Astrocyte of the spinal cord (primary cell): Measurements from ENCODE around the gene SCN8A.

Source experiments
- DNase-seq: peaks from one replicate; pipeline ENCODE4 v3.0.0; 2011; ENCODE audit warnings: low read depth, low spot score
- H3K4me3 ChIP-seq: 2 replicates; pipeline ENCODE4 v1.5.1; 2011; ENCODE audit warnings: low read depth, mild to moderate bottlenecking, low read length, moderate library complexity
- in situ Hi-C: cut with HindIII; loops from 2 replicates; pipeline ENCODE4 v1.10.0; 2017; ENCODE audit warnings: low sequenced_read_pairs
- TF ChIP-seq, protein P1 (sequence below): IDR thresholded peaks from 2 replicates; pipeline ENCODE4 v1.5.1; 2012; ENCODE audit warnings: low read depth, mild to moderate bottlenecking, low read length, inconsistent platforms

Gene SCN8A

DNA sequence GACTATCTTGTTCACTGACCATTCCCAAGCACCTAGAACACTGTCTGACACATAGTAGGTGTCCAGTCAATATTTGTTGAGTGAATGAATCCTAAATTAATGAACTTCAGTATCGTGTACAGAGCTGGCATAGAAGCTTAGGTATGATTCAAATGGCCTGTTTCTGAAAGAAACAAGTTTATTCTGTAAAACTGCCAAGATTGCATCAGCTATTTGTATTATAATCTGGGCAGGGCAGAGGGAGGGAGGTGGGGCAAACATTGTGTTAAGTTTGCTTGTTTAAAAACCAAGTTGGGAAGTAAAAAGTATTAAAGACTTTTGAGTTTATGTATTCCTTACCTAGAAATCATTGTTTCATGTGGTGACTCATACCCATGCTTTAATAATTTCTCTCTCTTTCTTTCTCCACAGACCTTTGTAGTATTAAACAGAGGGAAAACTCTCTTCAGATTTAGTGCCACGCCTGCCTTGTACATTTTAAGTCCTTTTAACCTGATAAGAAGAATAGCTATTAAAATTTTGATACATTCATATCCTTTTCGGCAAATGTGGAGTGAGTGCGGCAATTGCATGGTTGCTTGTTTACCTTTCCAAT lies 92.8 kb downstream of the SCN8A start:
- no peak overlapping the region for H3K4me3 ChIP-seq
- DNase-seq = peak; percentile 69
- TF ChIP-seq, protein P1, sequence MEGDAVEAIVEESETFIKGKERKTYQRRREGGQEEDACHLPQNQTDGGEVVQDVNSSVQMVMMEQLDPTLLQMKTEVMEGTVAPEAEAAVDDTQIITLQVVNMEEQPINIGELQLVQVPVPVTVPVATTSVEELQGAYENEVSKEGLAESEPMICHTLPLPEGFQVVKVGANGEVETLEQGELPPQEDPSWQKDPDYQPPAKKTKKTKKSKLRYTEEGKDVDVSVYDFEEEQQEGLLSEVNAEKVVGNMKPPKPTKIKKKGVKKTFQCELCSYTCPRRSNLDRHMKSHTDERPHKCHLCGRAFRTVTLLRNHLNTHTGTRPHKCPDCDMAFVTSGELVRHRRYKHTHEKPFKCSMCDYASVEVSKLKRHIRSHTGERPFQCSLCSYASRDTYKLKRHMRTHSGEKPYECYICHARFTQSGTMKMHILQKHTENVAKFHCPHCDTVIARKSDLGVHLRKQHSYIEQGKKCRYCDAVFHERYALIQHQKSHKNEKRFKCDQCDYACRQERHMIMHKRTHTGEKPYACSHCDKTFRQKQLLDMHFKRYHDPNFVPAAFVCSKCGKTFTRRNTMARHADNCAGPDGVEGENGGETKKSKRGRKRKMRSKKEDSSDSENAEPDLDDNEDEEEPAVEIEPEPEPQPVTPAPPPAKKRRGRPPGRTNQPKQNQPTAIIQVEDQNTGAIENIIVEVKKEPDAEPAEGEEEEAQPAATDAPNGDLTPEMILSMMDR = no peak
- in situ Hi-C loops = no loop called here

DNA sequence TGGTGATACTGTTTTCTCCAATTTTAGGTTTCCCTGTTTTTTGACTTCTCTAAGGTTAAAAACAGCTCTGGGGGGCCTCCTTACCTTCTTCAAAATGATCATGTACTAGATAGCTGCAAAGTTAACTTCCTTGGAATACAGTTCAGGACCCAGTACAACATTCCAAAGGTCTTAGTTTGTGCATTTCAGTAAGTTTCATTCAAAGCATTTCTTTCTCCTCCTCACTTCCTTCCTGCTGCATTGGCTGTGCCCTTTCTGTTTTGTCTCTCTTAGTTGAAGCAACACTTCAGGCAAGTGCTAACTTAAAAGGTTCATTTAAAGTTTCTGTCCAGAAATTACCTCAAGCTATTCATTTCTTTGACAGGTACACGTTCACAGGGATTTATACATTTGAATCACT lies 95.7 kb downstream of the SCN8A start:
- in situ Hi-C loops = no loop called here
- TF ChIP-seq, protein P1 = no peak
- no peak overlapping the region for H3K4me3 ChIP-seq
- no peak for DNase-seq

DNA sequence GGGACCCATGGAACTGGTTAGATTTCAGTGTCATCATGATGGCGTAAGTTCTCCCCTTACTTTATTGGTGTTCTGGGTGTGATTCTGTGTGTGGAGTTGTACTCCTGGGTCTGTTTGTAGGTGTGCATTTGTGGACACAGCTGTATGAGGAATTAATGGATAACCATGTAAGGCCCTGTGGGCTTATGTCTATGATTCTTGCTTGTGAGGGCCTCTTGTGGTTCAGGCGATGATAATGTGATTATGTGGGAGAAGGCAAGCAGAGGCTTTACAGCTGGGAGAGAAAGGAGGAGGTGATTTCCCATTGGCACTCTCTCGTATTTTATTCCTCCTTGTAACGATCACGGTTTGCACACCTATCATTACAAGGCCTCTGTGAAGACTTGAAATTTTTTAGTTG lies 96.1 kb downstream of the SCN8A start:
- in situ Hi-C loops = no loop called here
- no peak for DNase-seq
- H3K4me3 ChIP-seq = no peak overlapping the region
- TF ChIP-seq, protein P1 = no peak

DNA sequence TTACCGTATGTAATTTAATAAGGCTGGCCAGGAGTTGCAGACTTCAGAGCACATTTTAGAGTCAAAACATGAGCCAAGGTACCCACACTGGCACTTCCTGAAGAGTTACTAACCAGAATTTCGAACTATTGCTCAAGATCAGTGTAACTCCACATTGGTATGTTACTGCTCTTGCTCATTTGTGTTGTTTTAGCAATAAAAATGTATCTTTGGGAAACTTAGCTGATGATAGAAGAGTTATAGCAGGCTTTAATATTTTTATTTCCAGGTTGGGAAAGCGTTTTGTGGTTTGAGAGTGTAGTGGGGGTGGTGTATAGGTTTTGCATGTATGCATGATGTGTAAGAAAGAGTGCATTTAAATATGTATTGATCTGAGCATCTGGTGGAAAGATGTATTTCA lies 96.6 kb downstream of the SCN8A start:
- peak; percentile 33 for DNase-seq
- TF ChIP-seq, protein P1 = no peak
- H3K4me3 ChIP-seq = no peak overlapping the region
- in situ Hi-C loops = no loop called here

DNA sequence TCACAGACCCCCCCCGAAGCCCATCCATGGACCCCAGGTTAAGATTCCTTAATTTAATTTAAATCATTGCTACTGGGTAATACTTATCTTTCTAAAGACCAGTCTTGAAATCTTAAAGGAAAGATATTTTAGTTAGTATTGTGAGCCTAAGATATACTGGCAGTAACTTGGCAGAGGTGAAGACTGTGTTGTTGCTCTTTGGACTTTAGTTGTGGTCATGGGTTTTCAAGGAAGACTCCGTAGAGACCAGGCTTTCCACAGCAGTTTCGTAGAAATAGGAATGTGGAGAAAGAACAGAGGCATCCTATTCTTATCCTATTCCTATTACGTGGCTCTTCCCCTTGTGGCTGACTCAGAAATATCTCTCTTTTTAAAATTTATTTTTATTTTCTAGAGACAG lies 99.0 kb downstream of the SCN8A start:
- no peak overlapping the region for H3K4me3 ChIP-seq
- in situ Hi-C loops = no loop called here
- no peak for DNase-seq
- TF ChIP-seq, protein P1 = no peak

DNA sequence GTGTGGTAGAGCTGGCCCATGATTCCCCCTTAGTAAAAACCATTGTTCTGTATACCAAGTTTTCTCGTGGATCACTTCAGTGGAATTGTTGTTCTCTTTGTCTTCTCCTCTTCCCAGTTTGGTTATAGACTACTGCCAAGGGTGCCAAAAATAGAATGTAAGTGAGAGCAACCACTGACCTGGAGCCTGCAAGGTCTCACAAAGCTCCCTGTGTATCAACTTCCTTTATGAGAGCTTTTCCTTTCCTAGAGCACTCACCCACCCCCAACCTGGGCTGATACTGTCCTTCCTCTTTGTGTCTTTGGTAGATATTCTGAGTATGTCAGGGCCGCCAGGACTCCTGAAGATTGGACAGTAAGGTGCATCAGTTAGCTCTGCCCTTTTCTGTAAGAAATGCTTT lies 101.0 kb downstream of the SCN8A start:
- no peak overlapping the region for H3K4me3 ChIP-seq
- TF ChIP-seq, protein P1 = no peak
- DNase-seq = no peak
- in situ Hi-C loops = no loop called here

DNA sequence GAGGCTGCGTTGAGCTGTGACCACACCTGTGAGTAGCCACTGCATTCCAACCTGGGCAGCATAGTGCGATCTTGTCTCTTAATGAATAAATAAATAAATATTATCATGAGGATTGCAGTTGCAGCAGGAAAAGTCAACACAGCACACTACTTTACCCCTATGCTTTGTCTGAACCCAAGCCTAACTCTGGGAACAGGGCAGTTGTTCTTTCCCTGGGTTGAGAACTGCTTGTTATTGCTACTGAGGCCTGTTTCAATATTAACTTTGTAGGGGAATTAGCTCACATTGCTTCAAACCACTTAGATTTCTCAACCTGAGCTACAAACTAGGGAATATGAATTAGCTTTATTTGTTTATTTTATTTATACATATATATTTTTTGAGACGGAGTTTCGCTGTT lies 102.5 kb downstream of the SCN8A start:
- TF ChIP-seq, protein P1 = no peak
- no peak overlapping the region for H3K4me3 ChIP-seq
- in situ Hi-C loops = no loop called here
- no peak for DNase-seq
